ENCODE results near the gene FTSJ1. TPM values are rescaled to one million over a fixed set of nuclear protein-coding genes. Genes with fewer than 3 reads are reported as not detected.
"Not testable (repeated sequence)": the region's sequence is repeated elsewhere in the genome, so short reads cannot be mapped to it uniquely, and the experiment has no call there.

The FTSJ1 gene
- total and polyA plus RNA-seq, 2 experiments from 2014 or later: 42.8 to 76.3 TPM

GRCh38 chrX:48447201-48447600, 28.8 kb upstream of the FTSJ1 start:
- H4K20me1 ChIP-seq (replicated peaks; ENCODE audit: insufficient read depth); ATAC-seq; H3K36me3 ChIP-seq (ENCODE audit: insufficient read depth); H3K4me1 Mint-ChIP-seq; H3K79me2 ChIP-seq (replicated peaks; ENCODE audit: insufficient read depth); H3K27ac Mint-ChIP-seq; H3K4me3 ChIP-seq; H3K4me3 Mint-ChIP-seq; H3F3A ChIP-seq (replicated peaks; ENCODE audit: low read depth); H3K4me2 ChIP-seq; H3K9me3 Mint-ChIP-seq; H2AFZ ChIP-seq; H3K27ac ChIP-seq (ENCODE audit: low read depth); H3K27me3 ChIP-seq (ENCODE audit: insufficient read depth); DNase-seq (ENCODE audit: low spot score); H3K9me2 ChIP-seq (ENCODE audit: insufficient read depth); H3K27me3 Mint-ChIP-seq (ENCODE audit: insufficient read depth, low read depth, poor library complexity); H3K36me3 Mint-ChIP-seq (ENCODE audit: low read depth); H3K4me1 ChIP-seq (ENCODE audit: insufficient read depth): not testable (repeated sequence)

GRCh38 chrX:48450076-48450475, 25.9 kb upstream of the FTSJ1 start:
- Histone ChIP-seq H3K4me1 (ENCODE audit: insufficient read depth) (no peaks in the 10 kb centered on the region), H3K36me3 (ENCODE audit: insufficient read depth) (no peaks in the 10 kb centered on the region), H2AFZ (no peak overlapping the region), H3K4me3 (no peak overlapping the region), H3K27me3 (ENCODE audit: insufficient read depth) (no peaks in the 10 kb centered on the region), H3K9me2 (ENCODE audit: insufficient read depth) (no peaks in the 10 kb centered on the region), H3F3A (replicated peaks; ENCODE audit: low read depth) (no peaks in the 10 kb centered on the region), H3K4me2 (no peak overlapping the region), H3K79me2 (replicated peaks; ENCODE audit: insufficient read depth) (no peaks in the 10 kb centered on the region), H3K27ac (ENCODE audit: low read depth) (no peak overlapping the region), H4K20me1 (replicated peaks; ENCODE audit: insufficient read depth) (no peaks in the 10 kb centered on the region)
- ATAC-seq: no peak
- no peaks in the 10 kb centered on the region for H3K9me3 Mint-ChIP-seq
- TF ChIP-seq ZNF114 (CRISPR knock-in tag; IDR thresholded peaks at IDR 0.05): no peak
- no peak for TF ChIP-seq POLR2AphosphoS5 (IDR thresholded peaks at IDR 0.05; ENCODE audit: low read depth)
- TF ChIP-seq EZH2 (IDR thresholded peaks at IDR 0.05; ENCODE audit: low read depth, unreplicated experiment): no peak
- no peak for TF ChIP-seq ETS1 (IDR thresholded peaks at IDR 0.05)
- no peak overlapping the region for H3K4me3 Mint-ChIP-seq
- no peak for DNase-seq (ENCODE audit: low spot score)
- no peak overlapping the region for H3K27ac Mint-ChIP-seq
- no peaks in the 10 kb centered on the region for H3K36me3 Mint-ChIP-seq (ENCODE audit: low read depth)
- H3K27me3 Mint-ChIP-seq (ENCODE audit: insufficient read depth, low read depth, poor library complexity): no peaks in the 10 kb centered on the region
- no peaks in the 10 kb centered on the region for H3K4me1 Mint-ChIP-seq

- H3K4me1 Mint-ChIP-seq: no peaks in the 10 kb centered on the region
- no peaks in the 10 kb centered on the region for H3K27me3 Mint-ChIP-seq (ENCODE audit: insufficient read depth, low read depth, poor library complexity)
- H3K4me3 Mint-ChIP-seq: no peak overlapping the region
- H3K9me2 ChIP-seq (ENCODE audit: insufficient read depth): no peaks in the 10 kb centered on the region
- no peak overlapping the region for H3K4me2 ChIP-seq
- no peaks in the 10 kb centered on the region for H3K36me3 Mint-ChIP-seq (ENCODE audit: low read depth)
- no peaks in the 10 kb centered on the region for H3K27me3 ChIP-seq (ENCODE audit: insufficient read depth)
- H2AFZ ChIP-seq: no peak overlapping the region
- no peak overlapping the region for H3K4me3 ChIP-seq
- ATAC-seq (no peak), DNase-seq (ENCODE audit: low spot score) (no peak)
- no peaks in the 10 kb centered on the region for H3K36me3 ChIP-seq (ENCODE audit: insufficient read depth)
- no peaks in the 10 kb centered on the region for H4K20me1 ChIP-seq (replicated peaks; ENCODE audit: insufficient read depth)
- no peaks in the 10 kb centered on the region for H3F3A ChIP-seq (replicated peaks; ENCODE audit: low read depth)
- no peaks in the 10 kb centered on the region for H3K4me1 ChIP-seq (ENCODE audit: insufficient read depth)
- H3K27ac ChIP-seq (ENCODE audit: low read depth): no peak overlapping the region
- H3K9me3 Mint-ChIP-seq: no peaks in the 10 kb centered on the region
- H3K79me2 ChIP-seq (replicated peaks; ENCODE audit: insufficient read depth): no peaks in the 10 kb centered on the region
- H3K27ac Mint-ChIP-seq: no peak overlapping the region
- TF ChIP-seq ZNF331 (CRISPR knock-in tag; IDR thresholded peaks at IDR 0.05; ENCODE audit: low read depth) (no peak), EZH2phosphoT487 (IDR thresholded peaks at IDR 0.05; ENCODE audit: unreplicated experiment) (no peak), NANOG (IDR thresholded peaks at IDR 0.05; ENCODE audit: borderline replicate concordance) (no peak), CTCF (conservative IDR thresholded peaks at IDR 0.05; ENCODE audit: low read depth in 2 of 2) (no peak), ETS1 (IDR thresholded peaks at IDR 0.05) (no peak), POLR2AphosphoS5 (IDR thresholded peaks at IDR 0.05; ENCODE audit: low read depth) (no peak), STAT1 (IDR thresholded peaks at IDR 0.05; ENCODE audit: unreplicated experiment) (no peak)
Measured at GRCh38 chrX:48451708-48452107, 24.3 kb upstream of the FTSJ1 start.
